ENCODE measurements around the gene CNTN2. TPM values are rescaled to one million over a fixed set of nuclear protein-coding genes. Genes with fewer than 3 reads are reported as not detected.

Gene CNTN2
- total RNA-seq, 4 donors from 2014 or later: 0.19 TPM; not detected in 3

DNA sequence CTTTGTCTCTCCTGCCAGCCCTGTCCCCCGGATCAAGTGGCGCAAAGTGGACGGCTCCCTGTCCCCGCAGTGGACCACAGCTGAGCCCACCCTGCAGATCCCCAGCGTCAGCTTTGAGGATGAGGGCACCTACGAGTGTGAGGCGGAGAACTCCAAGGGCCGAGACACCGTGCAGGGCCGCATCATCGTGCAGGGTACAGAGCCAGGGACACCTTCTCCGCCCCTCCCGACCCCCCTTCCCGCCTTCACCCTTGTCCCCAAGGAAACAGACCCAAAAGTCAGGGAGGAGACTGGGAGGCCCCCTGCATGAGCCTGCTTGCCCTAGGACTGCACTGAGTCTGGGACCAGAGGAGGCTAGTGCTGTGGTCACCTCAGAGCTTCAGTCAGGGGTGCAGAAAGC, 18.2 kb downstream of the CNTN2 start:
- no peak for TF ChIP-seq CTCF (IDR thresholded peaks at IDR 0.05; ENCODE audit: low read depth)

DNA sequence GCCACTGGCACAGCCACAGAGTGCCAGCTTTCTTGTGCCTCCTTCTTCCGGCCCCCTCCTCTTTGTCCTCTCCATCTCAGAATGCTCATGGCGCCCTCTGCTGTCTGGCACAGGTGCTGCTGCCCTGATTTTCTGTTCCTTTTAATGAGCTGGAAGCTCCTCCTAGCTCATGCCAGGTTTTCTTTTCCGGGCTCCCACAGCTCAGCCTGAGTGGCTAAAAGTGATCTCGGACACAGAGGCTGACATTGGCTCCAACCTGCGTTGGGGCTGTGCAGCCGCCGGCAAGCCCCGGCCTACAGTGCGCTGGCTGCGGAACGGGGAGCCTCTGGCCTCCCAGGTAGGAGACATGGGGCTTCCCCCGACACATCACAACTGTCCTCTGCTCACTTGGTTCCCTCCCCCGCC, 18.7 kb downstream of the CNTN2 start:
- no peak for TF ChIP-seq CTCF (IDR thresholded peaks at IDR 0.05; ENCODE audit: low read depth)

DNA sequence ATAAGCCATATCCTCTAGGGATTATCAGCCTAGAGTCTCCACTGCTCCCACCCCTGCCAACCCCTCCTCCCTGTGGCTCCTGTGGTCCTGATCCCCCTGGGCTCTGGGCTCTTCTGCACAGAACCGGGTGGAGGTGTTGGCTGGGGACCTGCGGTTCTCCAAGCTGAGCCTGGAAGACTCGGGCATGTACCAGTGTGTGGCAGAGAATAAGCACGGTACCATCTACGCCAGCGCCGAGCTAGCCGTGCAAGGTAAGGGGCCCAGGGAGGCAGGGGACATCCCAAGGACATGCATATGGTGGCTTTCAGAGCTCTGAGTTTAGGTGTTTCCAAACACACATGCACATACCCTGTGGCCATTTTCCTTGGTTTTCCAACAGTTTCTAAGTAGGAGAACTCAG, 19.3 kb downstream of the CNTN2 start:
- no peak for TF ChIP-seq CTCF (IDR thresholded peaks at IDR 0.05; ENCODE audit: low read depth)

DNA sequence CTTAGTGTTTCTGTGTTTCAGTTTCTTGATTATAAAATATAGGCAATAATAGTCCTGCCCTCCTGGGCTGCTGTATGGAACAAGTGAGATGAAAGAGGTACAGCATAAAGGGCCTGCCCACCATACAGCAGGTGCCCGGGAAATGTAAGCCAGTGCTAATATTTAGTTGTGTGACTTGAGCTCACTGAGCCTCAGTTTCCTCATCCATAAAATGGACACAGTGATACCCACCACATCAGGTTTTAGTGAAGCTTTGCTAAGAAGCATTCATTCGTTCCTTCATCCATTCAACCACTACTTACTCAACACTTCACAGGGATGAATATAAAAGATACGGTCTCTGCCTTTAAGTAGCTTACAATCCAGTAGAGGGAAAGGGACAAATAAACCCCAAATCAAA, 19.9 kb downstream of the CNTN2 start:
- no peak for TF ChIP-seq CTCF (IDR thresholded peaks at IDR 0.05; ENCODE audit: low read depth)

- TF ChIP-seq CTCF (IDR thresholded peaks at IDR 0.05; ENCODE audit: low read depth): no peak
Measured at GRCh38 chr1:205064301-205064700, 21.3 kb downstream of the CNTN2 start.

GRCh38 chr1:205064741-205065316, 21.8 kb downstream of the CNTN2 start:
- no peak for TF ChIP-seq CTCF (IDR thresholded peaks at IDR 0.05; ENCODE audit: low read depth)

GRCh38 chr1:205065666-205066065, 22.7 kb downstream of the CNTN2 start:
- TF ChIP-seq CTCF (IDR thresholded peaks at IDR 0.05; ENCODE audit: low read depth): no peak

Data from subcutaneous adipose tissue (tissue), 4 donors.